Endothelial cell of umbilical vein (primary cell): Measurements from ENCODE around the gene ZCWPW2. TPM values are rescaled to one million over a fixed set of nuclear protein-coding genes. Genes with fewer than 3 reads are reported as not detected.

Source experiments
- BruUV-seq: library from RNA; stranded (reverse); fragments of 400-500 nt; replicated peaks from 2 replicates; lab custom pipeline; 2021; lab: Mats Ljungman, UMichigan
- CTCF ChIA-PET: fragments of 300-600, 350-600 bp; sonication (Branson Sonifier 250); formaldehyde crosslinking; loops from one replicate; lab custom pipeline; 2021; ENCODE audit warnings: antibody characterized with exemption, inconsistent platforms; lab: Charles Lee
- POLR2A ChIA-PET: fragments of 300-600, 350-600 bp; sonication (Branson Sonifier 250); formaldehyde crosslinking; loops from one replicate; lab custom pipeline; 2021; ENCODE audit warnings: antibody characterized with exemption, inconsistent platforms; lab: Charles Lee
- DNase-seq: peaks from one replicate; pipeline ENCODE4 v3.0.0-alpha.2; 2011; ENCODE audit warnings: low read depth, low spot score
- FAIRE-seq: peaks from 2 replicates; lab custom pipeline; 2011; peaks lifted over from hg19 to GRCh38; lab: Jason Lieb, UNC
- H2AFZ ChIP-seq: 2 replicates; pipeline ENCODE4 v1.6.0; 2012; ENCODE audit warnings: low read depth, low read length, control low read depth, inconsistent platforms
- H3K27ac ChIP-seq: 2 replicates; pipeline ENCODE4 v1.5.1; 2011; ENCODE audit warnings: low read depth, mild to moderate bottlenecking, control low read depth, low read length, moderate library complexity; ENCODE audit not compliant: insufficient read depth
- H3K27me3 ChIP-seq, 2 experiments: 2 replicates each; pipeline versions ENCODE4 v1.6.0 to v1.6.1; 2011; ENCODE audit warnings: low read length in 2 of 2, mixed read lengths in 1 of 2; ENCODE audit not compliant: control insufficient read depth in 2 of 2, insufficient read depth in 2 of 2
- H3K36me3 ChIP-seq, 2 experiments: 2 replicates in 1 of 2; 3 replicates in 1 of 2; pipeline ENCODE4 v1.5.1; 2011; ENCODE audit warnings: low read length in 2 of 2, mild to moderate bottlenecking in 1 of 2, moderate library complexity in 1 of 2; ENCODE audit not compliant: control insufficient read depth in 2 of 2, insufficient read depth in 2 of 2; ENCODE audit errors: extremely low read depth in 1 of 2
- H3K4me1 ChIP-seq: 3 replicates; pipeline ENCODE4 v1.5.1; 2011; ENCODE audit warnings: mild to moderate bottlenecking, low read length; ENCODE audit not compliant: control insufficient read depth, insufficient read depth; ENCODE audit errors: extremely low read depth
- H3K4me2 ChIP-seq: 2 replicates; pipeline ENCODE4 v1.6.1; 2011; ENCODE audit warnings: low read length, control low read depth, mixed read lengths; ENCODE audit not compliant: insufficient read depth
- H3K4me3 ChIP-seq, 3 experiments: fragments of 200-600 bp in 1 of 3; sonication (generic), shearing (Covaris generic) in 1 of 3; replicated peaks in 1 of 3; 2 replicates each; pipeline ENCODE4 v1.5.1; 2011 to 2016; ENCODE audit warnings: control low read depth in 3 of 3, low read length in 3 of 3, mild to moderate bottlenecking in 2 of 3, inconsistent platforms in 1 of 3, low read depth in 1 of 3, moderate library complexity in 1 of 3; ENCODE audit not compliant: insufficient read depth in 1 of 3
- H3K79me2 ChIP-seq: 2 replicates; pipeline ENCODE4 v1.6.0; 2012; ENCODE audit warnings: low read length, inconsistent platforms; ENCODE audit not compliant: control insufficient read depth, insufficient read depth
- H3K9ac ChIP-seq: replicated peaks from 2 replicates; pipeline ENCODE3; 2011; ENCODE audit warnings: low read length, control low read depth; ENCODE audit not compliant: insufficient read depth; ENCODE audit errors: extremely low read depth
- H3K9me1 ChIP-seq: replicated peaks from 3 replicates; pipeline ENCODE4 v1.6.0; 2011; ENCODE audit warnings: mild to moderate bottlenecking, low read length; ENCODE audit not compliant: control insufficient read depth, insufficient read depth; ENCODE audit errors: extremely low read depth
- H3K9me3 ChIP-seq: replicated peaks from 2 replicates; pipeline ENCODE4 v1.5.1; 2012; ENCODE audit warnings: low read length, inconsistent platforms; ENCODE audit not compliant: control insufficient read depth, insufficient read depth
- H4K20me1 ChIP-seq: replicated peaks from 2 replicates; pipeline ENCODE3; 2011; ENCODE audit warnings: mild to moderate bottlenecking, low read length; ENCODE audit not compliant: control insufficient read depth, insufficient read depth; ENCODE audit errors: extremely low read depth
- EZH2 ChIP-seq: IDR thresholded peaks from 2 replicates; pipeline ENCODE4 v1.6.1; 2012; ENCODE audit warnings: borderline replicate concordance, low read depth, mild to moderate bottlenecking, moderate library complexity, low read length, inconsistent platforms; ENCODE audit not compliant: severe bottlenecking
- FOS ChIP-seq: IDR thresholded peaks from 2 replicates; pipeline ENCODE4 v1.6.1; 2011; ENCODE audit warnings: mild to moderate bottlenecking, low read length, moderate library complexity, borderline replicate concordance; ENCODE audit not compliant: insufficient read depth
- GATA2 ChIP-seq: IDR thresholded peaks from 2 replicates; pipeline ENCODE4 v1.7.0; 2011; ENCODE audit warnings: low read depth, mild to moderate bottlenecking, moderate library complexity, mixed read lengths, low read length; ENCODE audit not compliant: insufficient read length, insufficient read depth
- JUN ChIP-seq: IDR thresholded peaks from 2 replicates; pipeline ENCODE4 v1.6.1; 2011; ENCODE audit warnings: borderline replicate concordance, low read depth; ENCODE audit not compliant: insufficient read length, insufficient read depth
- MAX ChIP-seq: IDR thresholded peaks from 2 replicates; pipeline ENCODE4 v1.6.1; 2011; ENCODE audit not compliant: insufficient read depth, insufficient read length
- MYC ChIP-seq: IDR thresholded peaks from one replicate; pipeline ENCODE4 v1.6.1; 2011; ENCODE audit warnings: mild to moderate bottlenecking, low read depth, low read length
- POLR2A ChIP-seq: IDR thresholded peaks from 2 replicates; pipeline ENCODE4 v1.6.1; 2012; ENCODE audit warnings: low read depth, mild to moderate bottlenecking, control low read depth, low read length
- POLR2AphosphoS5 ChIP-seq: IDR thresholded peaks from 2 replicates; pipeline ENCODE4 v1.6.1; 2012; ENCODE audit warnings: low read depth, mild to moderate bottlenecking, control low read depth, low read length, moderate library complexity; ENCODE audit not compliant: insufficient read depth
- dilution Hi-C: fragments of 300-500 bp; cut with MboI; formaldehyde crosslinking; loops from one replicate; pipeline ENCODE4 v1.15.0; 2019; ENCODE audit warnings: low sequenced_read_pairs; ENCODE audit not compliant: extremely low pct_ligation_motif_present
- intact Hi-C: fragments of 100-400 bp; cut with micrococcal nuclease; formaldehyde crosslinking; loops from one replicate; pipeline ENCODE4 v1.10.0; 2022
- polyA plus RNA-seq, 4 experiments: library from polyadenylated mRNA; depleted of rRNA in 3 of 4; stranded (reverse) in 3 of 4; unstranded in 1 of 4; fragments of >200 nt; gene quantifications; 2 replicates each; pipeline versions ENCODE4 v1.2.1 to v1.2.3, GENCODE V29; 2011 to 2012; ENCODE audit warnings: missing spikeins in 1 of 4
- total RNA-seq: library from RNA; stranded (reverse); gene quantifications from 2 replicates; pipeline ENCODE4 v1.2.3, GENCODE V29; 2021
- TF ChIP-seq, protein P1 (sequence below), 2 donors: IDR thresholded peaks; 1 replicate in 1 of 2; 2 replicates in 1 of 2; pipeline ENCODE4 v1.5.1; 2011; ENCODE audit warnings: low read length in 2 of 2, mild to moderate bottlenecking in 2 of 2, moderate library complexity in 2 of 2, control low read depth in 1 of 2, inconsistent platforms in 1 of 2, low read depth in 1 of 2; ENCODE audit not compliant: insufficient read depth in 1 of 2; ENCODE audit errors: extremely low read depth in 1 of 2

The ZCWPW2 gene
- total and polyA plus RNA-seq, 2 donors (not counting 3 experiments of a cell fraction or from before 2014, with no cell fraction given) = 0.04 to 0.40 TPM

- Histone ChIP-seq H3K27me3 (no peaks in the 10 kb centered on the region), H3K27ac (no peak overlapping the region), H3K79me2 (no peaks in the 10 kb centered on the region), H3K4me2 (no peak overlapping the region), H3K9ac (no peak overlapping the region), H3K36me3 (no peaks in the 10 kb centered on the region), H3K4me3 (no peak overlapping the region), H3K4me1 (no peaks in the 10 kb centered on the region), H2AFZ (no peak overlapping the region), H4K20me1 (no peaks in the 10 kb centered on the region), H3K9me3 (no peaks in the 10 kb centered on the region), H3K9me1 (no peaks in the 10 kb centered on the region)
- TF ChIP-seq MYC (no peak), POLR2A (no peak), FOS (no peak), JUN (no peak)
- TF ChIP-seq, protein P1, sequence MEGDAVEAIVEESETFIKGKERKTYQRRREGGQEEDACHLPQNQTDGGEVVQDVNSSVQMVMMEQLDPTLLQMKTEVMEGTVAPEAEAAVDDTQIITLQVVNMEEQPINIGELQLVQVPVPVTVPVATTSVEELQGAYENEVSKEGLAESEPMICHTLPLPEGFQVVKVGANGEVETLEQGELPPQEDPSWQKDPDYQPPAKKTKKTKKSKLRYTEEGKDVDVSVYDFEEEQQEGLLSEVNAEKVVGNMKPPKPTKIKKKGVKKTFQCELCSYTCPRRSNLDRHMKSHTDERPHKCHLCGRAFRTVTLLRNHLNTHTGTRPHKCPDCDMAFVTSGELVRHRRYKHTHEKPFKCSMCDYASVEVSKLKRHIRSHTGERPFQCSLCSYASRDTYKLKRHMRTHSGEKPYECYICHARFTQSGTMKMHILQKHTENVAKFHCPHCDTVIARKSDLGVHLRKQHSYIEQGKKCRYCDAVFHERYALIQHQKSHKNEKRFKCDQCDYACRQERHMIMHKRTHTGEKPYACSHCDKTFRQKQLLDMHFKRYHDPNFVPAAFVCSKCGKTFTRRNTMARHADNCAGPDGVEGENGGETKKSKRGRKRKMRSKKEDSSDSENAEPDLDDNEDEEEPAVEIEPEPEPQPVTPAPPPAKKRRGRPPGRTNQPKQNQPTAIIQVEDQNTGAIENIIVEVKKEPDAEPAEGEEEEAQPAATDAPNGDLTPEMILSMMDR (IDR thresholded peaks at IDR 0.05; ENCODE audit: extremely low read depth in 1 of 2, insufficient read depth in 1 of 2, low read depth in 1 of 2, low read length in 2 of 2) = no peak
- intact Hi-C loops (no loop called here), dilution Hi-C loops (no loop called here)
- no TSS peak for BruUV-seq
- FAIRE-seq (no peak), DNase-seq (no peak)
- CTCF ChIA-PET = no interaction called here
- POLR2A ChIA-PET = no interaction called here
These were observed 146.8 kb downstream of the ZCWPW2 start for GRCh38 chr3:28495301-28495700.

DNA sequence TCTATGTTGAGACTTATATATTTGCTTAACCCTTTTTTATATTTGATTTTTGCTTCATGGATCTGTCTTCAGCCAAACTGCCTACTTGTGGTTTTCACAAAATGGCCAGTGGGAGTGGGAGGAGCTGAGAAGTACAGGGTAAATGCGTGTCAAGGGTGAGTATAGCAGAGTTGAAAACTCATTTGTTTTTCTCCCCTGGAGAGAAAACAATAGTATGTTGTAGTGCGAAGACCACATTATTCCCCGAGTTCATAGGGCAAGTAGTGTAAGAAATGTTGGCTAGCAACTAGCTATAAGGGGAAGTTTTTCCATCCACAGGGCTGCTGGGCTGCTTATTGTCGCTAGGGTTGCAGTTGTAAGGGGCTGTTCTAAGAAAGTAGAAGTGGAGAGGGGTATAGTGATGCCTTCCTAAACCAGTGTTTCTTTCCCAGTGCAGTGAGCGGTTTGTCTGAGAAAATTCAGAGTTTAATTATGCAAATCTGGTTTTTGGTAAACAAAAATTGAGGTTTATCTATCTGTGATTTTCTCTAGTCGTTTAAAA is 153.9 kb downstream of the ZCWPW2 start:
- BruUV-seq = no TSS peak
- CTCF ChIA-PET = no interaction called here
- dilution Hi-C loops = no loop called here

More for the DNA sequence above, 153.9 kb downstream of the ZCWPW2 start:
- POLR2A ChIA-PET = no interaction called here
- Histone ChIP-seq H3K9me1 (no peaks in the 10 kb centered on the region), H3K9ac (no peak overlapping the region), H3K4me2 (no peak overlapping the region), H3K4me3 (no peak overlapping the region), H3K4me1 (no peaks in the 10 kb centered on the region), H3K36me3 (no peaks in the 10 kb centered on the region), H3K27ac (no peak overlapping the region), H2AFZ (no peak overlapping the region), H4K20me1 (no peaks in the 10 kb centered on the region), H3K27me3 (no peaks in the 10 kb centered on the region), H3K9me3 (no peaks in the 10 kb centered on the region), H3K79me2 (no peaks in the 10 kb centered on the region)
- intact Hi-C loops = no loop called here
- FAIRE-seq = no peak
- TF ChIP-seq GATA2 (no peak), MYC (no peak), JUN (no peak), FOS (no peak), POLR2AphosphoS5 (no peak), POLR2A (no peak), EZH2 (no peak), MAX (no peak)
- TF ChIP-seq, protein P1 (IDR thresholded peaks at IDR 0.05; ENCODE audit: extremely low read depth in 1 of 2, insufficient read depth in 1 of 2, low read depth in 1 of 2, low read length in 2 of 2) = no peak
- DNase-seq = no peak
